Fibroblast of pulmonary artery (primary cell): ENCODE results near the gene GTF2IRD1.

Source experiments
- DNase-seq: peaks from one replicate; pipeline ENCODE4 v3.0.0-alpha.2; 2010; ENCODE audit warnings: low read depth
- H3K4me3 ChIP-seq: replicated peaks from 2 replicates; pipeline ENCODE4 v1.5.1; 2011; ENCODE audit warnings: low read depth, mild to moderate bottlenecking, control low read depth, low read length, moderate library complexity
- TF ChIP-seq, protein P1 (sequence below): IDR thresholded peaks from 2 replicates; pipeline ENCODE4 v1.5.1; 2011; ENCODE audit warnings: mild to moderate bottlenecking, control low read depth, low read length, inconsistent platforms; ENCODE audit errors: missing control alignments

Gene GTF2IRD1, protein sequence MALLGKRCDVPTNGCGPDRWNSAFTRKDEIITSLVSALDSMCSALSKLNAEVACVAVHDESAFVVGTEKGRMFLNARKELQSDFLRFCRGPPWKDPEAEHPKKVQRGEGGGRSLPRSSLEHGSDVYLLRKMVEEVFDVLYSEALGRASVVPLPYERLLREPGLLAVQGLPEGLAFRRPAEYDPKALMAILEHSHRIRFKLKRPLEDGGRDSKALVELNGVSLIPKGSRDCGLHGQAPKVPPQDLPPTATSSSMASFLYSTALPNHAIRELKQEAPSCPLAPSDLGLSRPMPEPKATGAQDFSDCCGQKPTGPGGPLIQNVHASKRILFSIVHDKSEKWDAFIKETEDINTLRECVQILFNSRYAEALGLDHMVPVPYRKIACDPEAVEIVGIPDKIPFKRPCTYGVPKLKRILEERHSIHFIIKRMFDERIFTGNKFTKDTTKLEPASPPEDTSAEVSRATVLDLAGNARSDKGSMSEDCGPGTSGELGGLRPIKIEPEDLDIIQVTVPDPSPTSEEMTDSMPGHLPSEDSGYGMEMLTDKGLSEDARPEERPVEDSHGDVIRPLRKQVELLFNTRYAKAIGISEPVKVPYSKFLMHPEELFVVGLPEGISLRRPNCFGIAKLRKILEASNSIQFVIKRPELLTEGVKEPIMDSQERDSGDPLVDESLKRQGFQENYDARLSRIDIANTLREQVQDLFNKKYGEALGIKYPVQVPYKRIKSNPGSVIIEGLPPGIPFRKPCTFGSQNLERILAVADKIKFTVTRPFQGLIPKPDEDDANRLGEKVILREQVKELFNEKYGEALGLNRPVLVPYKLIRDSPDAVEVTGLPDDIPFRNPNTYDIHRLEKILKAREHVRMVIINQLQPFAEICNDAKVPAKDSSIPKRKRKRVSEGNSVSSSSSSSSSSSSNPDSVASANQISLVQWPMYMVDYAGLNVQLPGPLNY

DNA sequence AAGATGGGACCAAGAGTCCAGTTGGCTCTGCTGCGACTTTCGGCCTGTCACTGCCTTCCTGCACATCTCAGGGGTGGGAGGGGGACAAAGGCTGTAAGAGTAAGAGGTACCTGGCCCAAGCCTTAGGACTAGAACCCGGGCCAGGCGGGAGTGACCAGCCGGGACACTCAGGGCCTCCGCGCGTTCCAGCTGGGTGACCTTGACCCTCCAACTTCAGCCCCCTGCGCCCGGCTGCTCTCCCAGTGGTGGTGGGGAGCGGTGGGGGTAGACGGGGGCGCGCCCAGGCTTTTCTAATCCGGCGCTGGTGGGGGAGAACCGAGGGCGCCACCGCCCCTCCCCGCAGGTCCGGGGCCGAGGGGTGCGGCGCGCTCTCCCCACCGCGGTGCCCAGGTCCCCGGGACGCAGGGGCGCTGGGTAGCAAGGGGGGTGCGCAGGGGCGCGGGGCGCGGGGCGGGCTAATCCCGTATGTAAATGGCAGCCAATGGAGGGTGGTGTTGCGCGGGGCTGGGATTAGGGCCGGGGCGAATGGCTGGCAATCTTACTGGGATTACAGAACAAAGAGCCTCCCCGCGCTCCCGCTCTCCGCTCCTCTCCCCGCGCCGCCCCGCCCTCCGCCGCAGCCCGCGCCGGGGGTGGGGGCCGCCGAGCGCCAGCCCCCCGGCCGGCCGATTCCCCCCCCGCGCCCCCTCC, at the start of gene GTF2IRD1:
GTF2IRD1 (plus strand) TSS at position 585 of the 690 bp plus-strand sequence. CDS start 54,175 bp downstream, outside the sequence.
- DNase-seq, result peak; percentile 74
- H3K4me3 ChIP-seq, result peak within 1 kb of the TSS; percentile 61
- TF ChIP-seq, protein P1, sequence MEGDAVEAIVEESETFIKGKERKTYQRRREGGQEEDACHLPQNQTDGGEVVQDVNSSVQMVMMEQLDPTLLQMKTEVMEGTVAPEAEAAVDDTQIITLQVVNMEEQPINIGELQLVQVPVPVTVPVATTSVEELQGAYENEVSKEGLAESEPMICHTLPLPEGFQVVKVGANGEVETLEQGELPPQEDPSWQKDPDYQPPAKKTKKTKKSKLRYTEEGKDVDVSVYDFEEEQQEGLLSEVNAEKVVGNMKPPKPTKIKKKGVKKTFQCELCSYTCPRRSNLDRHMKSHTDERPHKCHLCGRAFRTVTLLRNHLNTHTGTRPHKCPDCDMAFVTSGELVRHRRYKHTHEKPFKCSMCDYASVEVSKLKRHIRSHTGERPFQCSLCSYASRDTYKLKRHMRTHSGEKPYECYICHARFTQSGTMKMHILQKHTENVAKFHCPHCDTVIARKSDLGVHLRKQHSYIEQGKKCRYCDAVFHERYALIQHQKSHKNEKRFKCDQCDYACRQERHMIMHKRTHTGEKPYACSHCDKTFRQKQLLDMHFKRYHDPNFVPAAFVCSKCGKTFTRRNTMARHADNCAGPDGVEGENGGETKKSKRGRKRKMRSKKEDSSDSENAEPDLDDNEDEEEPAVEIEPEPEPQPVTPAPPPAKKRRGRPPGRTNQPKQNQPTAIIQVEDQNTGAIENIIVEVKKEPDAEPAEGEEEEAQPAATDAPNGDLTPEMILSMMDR, result no peak

DNA sequence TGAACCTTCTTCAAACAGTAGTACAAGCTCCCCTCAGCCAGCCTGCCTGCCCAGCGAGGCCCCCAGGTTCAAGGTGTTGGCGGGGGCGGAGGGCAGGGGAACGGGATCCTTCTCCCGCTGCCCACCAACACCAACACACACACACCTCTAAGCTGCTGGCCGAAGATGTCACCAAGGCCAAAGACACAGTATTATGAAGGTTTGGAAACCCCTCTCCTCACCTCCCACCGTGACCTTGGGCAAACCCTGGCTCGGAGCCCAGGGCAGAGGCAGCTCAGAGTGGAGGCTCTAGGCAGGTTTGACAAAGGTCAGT, 49.4 kb upstream of the GTF2IRD1 start:
- DNase-seq, result no peak
- TF ChIP-seq, protein P1, result no peak

DNA sequence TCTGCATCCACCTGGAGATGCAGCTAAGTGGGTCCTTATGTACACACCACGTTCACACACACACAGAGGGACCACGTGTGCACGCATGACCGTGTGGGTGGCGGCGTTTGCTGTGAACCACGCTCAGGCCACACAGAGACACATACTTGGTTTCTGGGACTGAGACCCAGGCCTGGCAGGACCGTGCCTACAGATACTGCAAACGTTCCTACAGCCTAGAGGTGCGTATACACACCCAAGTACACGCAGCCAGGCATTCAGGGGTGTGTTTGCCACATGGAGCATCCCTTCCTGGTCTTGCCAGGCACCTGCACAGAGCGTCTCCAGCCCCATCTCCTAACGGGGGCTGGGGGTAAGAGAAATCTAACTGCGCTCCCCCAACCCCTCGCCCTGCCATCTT, 49.0 kb upstream of the GTF2IRD1 start:
- TF ChIP-seq, protein P1, result no peak
- DNase-seq, result no peak
- no peak overlapping the region for H3K4me3 ChIP-seq

More for the DNA sequence above, 49.4 kb upstream of the GTF2IRD1 start:
- no peak overlapping the region for H3K4me3 ChIP-seq

DNA sequence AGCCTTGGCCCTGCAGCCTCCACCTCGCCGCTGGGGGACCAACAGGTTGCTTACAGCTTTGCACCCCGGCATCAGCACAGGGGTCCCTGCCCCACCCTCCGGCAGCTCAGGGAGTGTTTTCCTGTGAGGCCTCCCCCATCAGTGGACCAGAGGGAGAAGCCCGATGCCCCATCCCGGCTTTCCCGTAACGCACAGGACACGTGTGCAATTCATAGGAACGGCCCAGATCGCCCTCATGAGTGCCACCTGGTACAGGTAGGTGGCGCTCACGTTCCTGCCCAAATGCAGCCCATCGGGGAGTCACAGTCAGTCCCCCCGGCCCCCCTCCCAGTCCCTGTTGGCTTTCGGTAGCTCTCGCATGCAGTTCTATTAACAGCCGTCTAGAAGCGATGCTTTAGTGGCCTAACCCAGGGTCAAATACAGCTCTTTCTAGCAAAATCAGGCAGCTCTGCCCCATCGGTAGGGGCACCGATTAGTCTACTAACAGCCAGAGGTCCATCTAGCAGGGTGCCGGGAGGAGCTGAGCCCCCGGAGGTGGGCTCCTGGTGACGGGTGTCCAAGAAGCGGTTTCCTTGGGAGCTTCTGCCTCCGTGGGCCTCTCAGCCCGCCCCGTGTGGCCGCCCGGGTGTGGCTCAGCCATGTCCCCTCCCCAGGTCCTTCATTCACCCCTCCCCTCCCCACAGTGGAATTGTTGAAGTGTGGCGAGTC, 48.4 kb upstream of the GTF2IRD1 start:
- peak; percentile 10 for DNase-seq
- H3K4me3 ChIP-seq, result no peak overlapping the region

DNA sequence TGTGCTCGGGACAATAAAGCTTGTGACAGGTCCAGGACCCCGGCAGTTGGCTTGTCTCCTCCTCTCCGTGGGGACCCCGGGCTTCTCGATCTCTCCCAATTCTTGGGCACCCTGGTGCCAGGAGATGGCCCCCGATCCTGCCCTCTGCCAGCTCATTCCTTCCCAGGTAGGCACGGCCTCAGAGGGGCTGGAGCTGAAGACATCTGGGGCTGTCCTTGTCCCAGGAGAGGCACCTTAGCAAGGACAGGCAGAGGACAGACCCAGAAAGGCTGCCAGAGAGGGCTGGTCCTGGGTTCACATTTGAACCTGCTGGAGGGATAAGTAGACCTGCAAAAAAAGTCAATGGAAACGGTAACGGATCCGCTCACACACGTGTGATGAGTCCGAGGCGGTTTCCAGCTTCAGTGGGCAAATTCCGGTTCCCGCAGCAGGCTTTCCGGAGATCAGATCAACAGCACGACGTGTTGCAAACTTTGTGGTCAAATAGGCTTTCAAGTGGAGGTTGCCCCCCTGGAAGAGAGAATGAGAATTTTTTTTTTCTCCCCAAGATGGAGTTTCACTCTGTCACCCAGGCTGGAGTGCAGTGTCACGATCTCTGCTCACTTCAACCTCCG, 47.7 kb upstream of the GTF2IRD1 start:
- no peak overlapping the region for H3K4me3 ChIP-seq
- no peak for DNase-seq
- TF ChIP-seq, protein P1, result no peak

More for the DNA sequence above, 48.4 kb upstream of the GTF2IRD1 start:
- TF ChIP-seq, protein P1, result peak; percentile 28

DNA sequence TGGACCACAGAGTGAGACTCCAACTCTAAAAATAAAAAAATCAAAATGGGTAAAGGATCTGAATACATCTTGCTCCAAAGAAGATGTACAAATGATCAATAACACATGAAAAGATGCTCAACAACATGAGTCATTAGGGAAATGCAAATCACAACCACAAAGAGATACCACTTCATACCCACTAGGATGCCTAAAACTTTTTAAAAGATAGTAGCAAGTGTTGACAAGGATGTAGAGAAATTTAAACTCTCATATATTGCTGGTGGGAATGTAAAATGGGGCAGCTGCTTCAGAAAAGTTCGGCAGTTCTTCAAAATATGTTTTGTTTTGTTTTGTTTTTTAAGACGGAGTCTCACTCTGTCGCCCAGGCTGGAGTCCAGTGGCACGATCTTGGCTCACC, 45.7 kb upstream of the GTF2IRD1 start:
- no peak for DNase-seq
- TF ChIP-seq, protein P1, result no peak
- no peak overlapping the region for H3K4me3 ChIP-seq
